Astrocyte (in vitro differentiated cells and primary cell): ENCODE measurements around the gene IQCH. TPM values are rescaled to one million over a fixed set of nuclear protein-coding genes. Genes with fewer than 3 reads are reported as not detected.
A peak's percentile ranks its signal among the peaks of the same experiment; 100 is the strongest.

Experiments used
- DNase-seq: peaks from one replicate; pipeline ENCODE4 v3.0.0-alpha.2; 2010; ENCODE audit warnings: low read depth
- FAIRE-seq: peaks from 2 replicates; lab custom pipeline; 2011; peaks lifted over from hg19 to GRCh38; lab: Jason Lieb, UNC
- H2AFZ ChIP-seq: 2 replicates; pipeline ENCODE4 v1.6.0; 2012; ENCODE audit warnings: low read depth, low read length, inconsistent platforms
- H3K27ac ChIP-seq: 2 replicates; pipeline ENCODE4 v1.5.1; 2011; ENCODE audit warnings: low read depth, low read length, inconsistent platforms
- H3K27me3 ChIP-seq: 2 replicates; pipeline ENCODE4 v1.6.0; 2011; ENCODE audit warnings: low read length, inconsistent platforms; ENCODE audit not compliant: insufficient read depth
- H3K36me3 ChIP-seq: 2 replicates; pipeline ENCODE4 v1.5.1; 2011; ENCODE audit warnings: low read length, inconsistent platforms; ENCODE audit not compliant: insufficient read depth
- H3K4me1 ChIP-seq: 2 replicates; pipeline ENCODE4 v1.5.1; 2011; ENCODE audit warnings: low read length, inconsistent platforms; ENCODE audit not compliant: insufficient read depth
- H3K4me2 ChIP-seq: 2 replicates; pipeline ENCODE4 v1.6.0; 2012; ENCODE audit warnings: low read length, inconsistent platforms
- H3K4me3 ChIP-seq: 2 replicates; pipeline ENCODE4 v1.5.1; 2011; ENCODE audit warnings: low read depth, mild to moderate bottlenecking, low read length, inconsistent platforms; ENCODE audit not compliant: insufficient read depth
- H3K79me2 ChIP-seq: 2 replicates; pipeline ENCODE4 v1.6.0; 2012; ENCODE audit warnings: mild to moderate bottlenecking, low read length, inconsistent platforms; ENCODE audit not compliant: insufficient read depth
- H3K9ac ChIP-seq: 2 replicates; pipeline ENCODE4 v1.6.0; 2012; ENCODE audit warnings: mild to moderate bottlenecking, low read length, inconsistent platforms
- H3K9me3 ChIP-seq: 2 replicates; pipeline ENCODE4 v1.5.1; 2012; ENCODE audit warnings: low read depth, mild to moderate bottlenecking, low read length, inconsistent platforms; ENCODE audit not compliant: insufficient read depth
- H4K20me1 ChIP-seq: 2 replicates; pipeline ENCODE4 v1.6.0; 2012; ENCODE audit warnings: low read length, inconsistent platforms; ENCODE audit not compliant: insufficient read depth
- H3K27ac Mint-ChIP-seq: one replicate; pipeline ENCODE4 v1.8.0; 2021; ENCODE audit warnings: mild to moderate bottlenecking, mixed read lengths; ENCODE audit not compliant: unreplicated experiment
- H3K27me3 Mint-ChIP-seq: one replicate; pipeline ENCODE4 v1.8.0; 2021; ENCODE audit warnings: low read depth, mixed read lengths; ENCODE audit not compliant: unreplicated experiment
- H3K36me3 Mint-ChIP-seq: one replicate; pipeline ENCODE4 v1.8.0; 2021; ENCODE audit warnings: low read depth, mixed read lengths; ENCODE audit not compliant: unreplicated experiment
- H3K4me1 Mint-ChIP-seq: one replicate; pipeline ENCODE4 v1.8.0; 2021; ENCODE audit warnings: low read depth, mixed read lengths; ENCODE audit not compliant: unreplicated experiment
- H3K4me3 Mint-ChIP-seq: one replicate; pipeline ENCODE4 v1.8.0; 2021; ENCODE audit warnings: mild to moderate bottlenecking, moderate library complexity, mixed read lengths; ENCODE audit not compliant: unreplicated experiment
- H3K9me3 Mint-ChIP-seq: one replicate; pipeline ENCODE4 v1.8.0; 2021; ENCODE audit warnings: mild to moderate bottlenecking, mixed read lengths; ENCODE audit not compliant: unreplicated experiment
- CTCF ChIP-seq: IDR thresholded peaks from 2 replicates; pipeline ENCODE4 v1.5.1; 2011; ENCODE audit warnings: low read depth, mild to moderate bottlenecking, inconsistent platforms, low read length, moderate library complexity; ENCODE audit not compliant: insufficient read depth
- EZH2 ChIP-seq: IDR thresholded peaks from 2 replicates; pipeline ENCODE4 v1.6.1; 2012; ENCODE audit warnings: mild to moderate bottlenecking, low read length, inconsistent platforms; ENCODE audit not compliant: insufficient read depth
- total RNA-seq: library from RNA; stranded (reverse); gene quantifications from 2 replicates; pipeline ENCODE4 v1.2.1, GENCODE V29; 2021

IQCH gene
- total RNA-seq, 1 donor from 2014 or later = 2.7 TPM

DNA sequence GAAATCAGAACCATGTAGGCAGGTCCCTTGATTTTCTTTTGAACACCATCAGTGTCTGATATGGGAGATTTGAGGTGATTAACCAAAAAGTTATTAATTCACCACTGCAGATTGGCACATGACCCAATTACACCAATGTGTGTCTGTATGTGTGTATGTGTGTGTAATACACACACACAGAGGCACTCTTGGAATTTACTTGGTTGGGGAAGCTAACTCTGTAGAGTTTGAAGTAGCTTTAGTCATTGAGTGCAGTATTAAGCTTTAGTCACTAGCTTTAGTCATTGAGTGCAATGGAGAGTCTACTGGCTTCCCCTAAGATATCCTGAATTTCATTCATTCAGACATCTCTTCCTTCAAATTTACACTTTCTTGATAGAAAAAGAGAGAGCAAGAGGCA is 156.9 kb downstream of the IQCH start:
- Mint-ChIP-seq H3K4me1 (peaks cover 21% of the 10 kb centered on the region), H3K9me3 (peaks cover 2% of the 10 kb centered on the region)
- DNase-seq = peak; percentile 8

GRCh38 chr15:67413770-67414390 is 159.3 kb downstream of the IQCH start:
- Histone ChIP-seq H3K36me3 (no peaks in the 10 kb centered on the region), H3K4me1 (peaks cover 8% of the 10 kb centered on the region), H3K27me3 (no peaks in the 10 kb centered on the region), H3K4me3 (no peak overlapping the region), H3K4me2 (peak overlapping the region; percentile 65), H3K9me3 (no peaks in the 10 kb centered on the region), H2AFZ (peak overlapping the region; percentile 62), H3K79me2 (no peaks in the 10 kb centered on the region), H4K20me1 (no peaks in the 10 kb centered on the region), H3K27ac (no peak overlapping the region), H3K9ac (no peak overlapping the region)
- Mint-ChIP-seq H3K4me1 (peaks cover 20% of the 10 kb centered on the region), H3K36me3 (no peaks in the 10 kb centered on the region), H3K9me3 (peaks cover 2% of the 10 kb centered on the region), H3K27ac (no peak overlapping the region), H3K4me3 (peak overlapping the region; percentile 7), H3K27me3 (peaks cover 19% of the 10 kb centered on the region)
- TF ChIP-seq CTCF (no peak), EZH2 (no peak)
- no peak for FAIRE-seq
- DNase-seq = peak; percentile 59

More for the DNA sequence above, 156.9 kb downstream of the IQCH start:
- Histone ChIP-seq H4K20me1 (no peaks in the 10 kb centered on the region), H3K9ac (no peak overlapping the region), H3K4me2 (no peak overlapping the region), H3K79me2 (no peaks in the 10 kb centered on the region), H3K9me3 (no peaks in the 10 kb centered on the region), H2AFZ (no peak overlapping the region), H3K4me3 (no peak overlapping the region), H3K4me1 (peaks cover 8% of the 10 kb centered on the region), H3K27me3 (peaks cover 4% of the 10 kb centered on the region), H3K27ac (no peak overlapping the region), H3K36me3 (no peaks in the 10 kb centered on the region)
- Mint-ChIP-seq H3K4me3 (no peak overlapping the region), H3K36me3 (no peaks in the 10 kb centered on the region), H3K27ac (no peak overlapping the region), H3K27me3 (peaks cover 23% of the 10 kb centered on the region)
- no peak for FAIRE-seq
- TF ChIP-seq EZH2 (no peak), CTCF (no peak)

- Histone ChIP-seq H3K9ac (no peak overlapping the region), H2AFZ (no peak overlapping the region), H4K20me1 (no peaks in the 10 kb centered on the region), H3K27ac (no peak overlapping the region), H3K4me1 (peaks cover 8% of the 10 kb centered on the region), H3K27me3 (no peaks in the 10 kb centered on the region), H3K4me3 (no peak overlapping the region), H3K9me3 (no peaks in the 10 kb centered on the region), H3K79me2 (no peaks in the 10 kb centered on the region), H3K36me3 (no peaks in the 10 kb centered on the region), H3K4me2 (no peak overlapping the region)
- DNase-seq = no peak
- TF ChIP-seq EZH2 = no peak
- TF ChIP-seq CTCF = no peak
- no peak overlapping the region for H3K4me3 Mint-ChIP-seq
- H3K4me1 Mint-ChIP-seq = peaks cover 20% of the 10 kb centered on the region
- no peak for FAIRE-seq
- H3K27ac Mint-ChIP-seq = no peak overlapping the region
- peaks cover 2% of the 10 kb centered on the region for H3K9me3 Mint-ChIP-seq
- H3K36me3 Mint-ChIP-seq = no peaks in the 10 kb centered on the region
- H3K27me3 Mint-ChIP-seq = peaks cover 16% of the 10 kb centered on the region
Measured at GRCh38 chr15:67415181-67415580, 160.6 kb downstream of the IQCH start.
